GM21526 (cell line): Measurements from ENCODE around the gene THTPA.
"Not testable (repeated sequence)": the region's sequence is repeated elsewhere in the genome, so short reads cannot be mapped to it uniquely, and the experiment has no call there.

Experiments used
- ATAC-seq: cut with Tn5 transposase; IDR thresholded peaks from one replicate; pipeline ENCODE4 v1.9.1; 2021; ENCODE audit warnings: moderate library complexity; ENCODE audit not compliant: unreplicated experiment, low FRiP score

THTPA gene

GRCh38 chr14:23580152-23580926, 24.3 kb downstream of the THTPA start:
- ATAC-seq, result no peak

GRCh38 chr14:23580948-23581281, 24.8 kb downstream of the THTPA start:
- no peak for ATAC-seq

GRCh38 chr14:23582906-23583760, 27.1 kb downstream of the THTPA start:
- no peak for ATAC-seq

- ATAC-seq, result not testable (repeated sequence)
Measured at GRCh38 chr14:23583761-23584526, 27.9 kb downstream of the THTPA start.

- ATAC-seq, result not testable (repeated sequence)
Measured at GRCh38 chr14:23584527-23585203, 28.6 kb downstream of the THTPA start.

- ATAC-seq, result no peak
Measured at GRCh38 chr14:23588884-23589598, 33.0 kb downstream of the THTPA start.

- no peak for ATAC-seq
Measured at GRCh38 chr14:23589606-23590005, 33.5 kb downstream of the THTPA start.

GRCh38 chr14:23590198-23590597, 34.1 kb downstream of the THTPA start:
- ATAC-seq, result no peak

GRCh38 chr14:23594191-23594590, 38.1 kb downstream of the THTPA start:
- ATAC-seq, result not testable (repeated sequence)

GRCh38 chr14:23600322-23600707, 44.2 kb downstream of the THTPA start:
- no peak for ATAC-seq

- ATAC-seq, result no peak
Measured at GRCh38 chr14:23600806-23601205, 44.7 kb downstream of the THTPA start.

- no peak for ATAC-seq
Measured at GRCh38 chr14:23601424-23601823, 45.4 kb downstream of the THTPA start.

GRCh38 chr14:23601845-23602180, 45.7 kb downstream of the THTPA start:
- no peak for ATAC-seq

GRCh38 chr14:23602181-23603095, 46.4 kb downstream of the THTPA start:
- ATAC-seq, result no peak

- ATAC-seq, result no peak
Measured at GRCh38 chr14:23603103-23603502, 47.0 kb downstream of the THTPA start.

- no peak for ATAC-seq
Measured at GRCh38 chr14:23604148-23604547, 48.1 kb downstream of the THTPA start.

- ATAC-seq, result no peak
Measured at GRCh38 chr14:23604675-23605170, 48.7 kb downstream of the THTPA start.

- peak; percentile 69 for ATAC-seq
Measured at GRCh38 chr14:23605931-23606585, 50.0 kb downstream of the THTPA start.
